Karpas-422 (cell line): ENCODE data around the gene MTA1. TPM values are rescaled to one million over a fixed set of nuclear protein-coding genes. Genes with fewer than 3 reads are reported as not detected.
A peak's percentile ranks its signal among the peaks of the same experiment; 100 is the strongest.

ENCODE experiments used
- DNase-seq: peaks from one replicate; pipeline ENCODE4 v3.0.0-alpha.2; 2015
- H2AFZ ChIP-seq: fragments of 200-600 bp; sonication (generic); 2 replicates; pipeline ENCODE4 v1.6.1; 2014; ENCODE audit warnings: antibody characterized with exemption, low read length, mixed read lengths
- H3K27ac ChIP-seq: fragments of 200-600 bp; sonication (generic); 2 replicates; pipeline ENCODE4 v1.5.1; 2014; ENCODE audit warnings: mild to moderate bottlenecking, low read length, moderate library complexity
- H3K27me3 ChIP-seq: fragments of 200-600 bp; sonication (generic); 2 replicates; pipeline ENCODE4 v1.6.1; 2014; ENCODE audit warnings: low read length, mixed read lengths
- H3K36me3 ChIP-seq: fragments of 200-600 bp; sonication (generic); 2 replicates; pipeline ENCODE4 v1.6.1; 2014; ENCODE audit warnings: low read length, mixed read lengths; ENCODE audit not compliant: insufficient read depth
- H3K4me1 ChIP-seq: fragments of 200-600 bp; sonication (generic); 2 replicates; pipeline ENCODE4 v1.6.1; 2014; ENCODE audit warnings: mild to moderate bottlenecking, low read length, mixed read lengths
- H3K4me2 ChIP-seq: fragments of 200-600 bp; sonication (generic); 2 replicates; pipeline ENCODE4 v1.6.1; 2014; ENCODE audit warnings: low read length, low read depth, mild to moderate bottlenecking; ENCODE audit not compliant: poor library complexity, severe bottlenecking
- H3K4me3 ChIP-seq: fragments of 200-600 bp; sonication (generic); 2 replicates; pipeline ENCODE4 v1.5.1; 2014; ENCODE audit warnings: mild to moderate bottlenecking, antibody characterized with exemption, low read length, mixed read lengths
- H3K79me2 ChIP-seq: fragments of 200-600 bp; sonication (generic); 2 replicates; pipeline ENCODE4 v1.6.1; 2014; ENCODE audit warnings: mild to moderate bottlenecking, low read length, mixed read lengths
- H3K9ac ChIP-seq: fragments of 200-600 bp; sonication (generic); 2 replicates; pipeline ENCODE4 v1.6.0; 2014; ENCODE audit warnings: low read length
- H3K9me2 ChIP-seq: fragments of 200-600 bp; sonication (generic), shearing (Covaris generic); replicated peaks from 2 replicates; pipeline ENCODE4 v1.6.0; 2014; ENCODE audit warnings: mild to moderate bottlenecking, low read length, moderate library complexity; ENCODE audit not compliant: insufficient read depth
- H3K9me3 ChIP-seq: fragments of 300-700, 200-600 bp; sonication (generic); 2 replicates; pipeline ENCODE4 v1.6.1; 2014; ENCODE audit warnings: low read length, mixed read lengths
- H4K20me1 ChIP-seq: fragments of 200-600 bp; sonication (generic); 2 replicates; pipeline ENCODE4 v1.6.1; 2014; ENCODE audit warnings: mild to moderate bottlenecking, antibody characterized with exemption, low read length, low read depth; ENCODE audit not compliant: insufficient read depth
- total RNA-seq: library from RNA; depleted of rRNA; stranded (reverse); fragments of >200 nt; shearing (Covaris generic); gene quantifications from 2 replicates; pipeline ENCODE4 v1.2.3, GENCODE V29; 2014; ENCODE audit warnings: low replicate concordance

The MTA1 gene
- total RNA-seq, 1 experiment from 2014 or later, result 94.6 TPM

GRCh38 chr14:105480807-105481801 is 61.5 kb downstream of the MTA1 start:
- H3K4me2 ChIP-seq, result peak overlapping the region; percentile 70
- H2AFZ ChIP-seq, result peak overlapping the region; percentile 92
- peaks cover 28% of the 10 kb centered on the region for H3K4me1 ChIP-seq
- H3K36me3 ChIP-seq, result no peaks in the 10 kb centered on the region
- H3K79me2 ChIP-seq, result no peaks in the 10 kb centered on the region
- no peaks in the 10 kb centered on the region for H3K27me3 ChIP-seq
- H3K9me2 ChIP-seq, result no peaks in the 10 kb centered on the region
- H4K20me1 ChIP-seq, result peaks cover 10% of the 10 kb centered on the region; the same call in 1 of the 2 replicates
- no peaks in the 10 kb centered on the region for H3K9me3 ChIP-seq
- no peak overlapping the region for H3K27ac ChIP-seq
- peak; percentile 97 for DNase-seq
- H3K4me3 ChIP-seq, result peak overlapping the region; percentile 62
- H3K9ac ChIP-seq, result peak overlapping the region; percentile 65

- 0 out of 2 replicates have a peak, but pooled peaks cover 7% of the 10 kb centered on the region for H4K20me1 ChIP-seq
- peak overlapping the region; percentile 65; the same call in 1 of the 2 replicates for H3K9ac ChIP-seq
- peak overlapping the region; percentile 70 for H3K4me2 ChIP-seq
- DNase-seq, result peak; percentile 99
- H3K36me3 ChIP-seq, result no peaks in the 10 kb centered on the region
- no peak overlapping the region for H3K27ac ChIP-seq
- H3K4me3 ChIP-seq, result peak overlapping the region; percentile 42; the same call in 1 of the 2 replicates
- H3K79me2 ChIP-seq, result no peaks in the 10 kb centered on the region
- no peaks in the 10 kb centered on the region for H3K9me2 ChIP-seq
- peaks cover 37% of the 10 kb centered on the region for H3K4me1 ChIP-seq
- H3K9me3 ChIP-seq, result no peaks in the 10 kb centered on the region
- no peak overlapping the region for H2AFZ ChIP-seq
- no peaks in the 10 kb centered on the region for H3K27me3 ChIP-seq
These were observed 62.3 kb downstream of the MTA1 start for GRCh38 chr14:105481886-105482457.

GRCh38 chr14:105482486-105483110 is 63.0 kb downstream of the MTA1 start:
- Histone ChIP-seq H3K4me2 (peak overlapping the region; percentile 70), H3K36me3 (no peaks in the 10 kb centered on the region), H3K9me3 (no peaks in the 10 kb centered on the region), H3K4me3 (peak overlapping the region; percentile 42; the same call in 1 of the 2 replicates), H3K27me3 (no peaks in the 10 kb centered on the region), H3K9me2 (no peaks in the 10 kb centered on the region), H2AFZ (no peak overlapping the region), H3K4me1 (peaks cover 43% of the 10 kb centered on the region), H4K20me1 (0 out of 2 replicates have a peak, but pooled peaks cover 7% of the 10 kb centered on the region), H3K27ac (no peak overlapping the region), H3K79me2 (no peaks in the 10 kb centered on the region), H3K9ac (peak overlapping the region; percentile 23; the same call in 1 of the 2 replicates)
- no peak for DNase-seq

DNA sequence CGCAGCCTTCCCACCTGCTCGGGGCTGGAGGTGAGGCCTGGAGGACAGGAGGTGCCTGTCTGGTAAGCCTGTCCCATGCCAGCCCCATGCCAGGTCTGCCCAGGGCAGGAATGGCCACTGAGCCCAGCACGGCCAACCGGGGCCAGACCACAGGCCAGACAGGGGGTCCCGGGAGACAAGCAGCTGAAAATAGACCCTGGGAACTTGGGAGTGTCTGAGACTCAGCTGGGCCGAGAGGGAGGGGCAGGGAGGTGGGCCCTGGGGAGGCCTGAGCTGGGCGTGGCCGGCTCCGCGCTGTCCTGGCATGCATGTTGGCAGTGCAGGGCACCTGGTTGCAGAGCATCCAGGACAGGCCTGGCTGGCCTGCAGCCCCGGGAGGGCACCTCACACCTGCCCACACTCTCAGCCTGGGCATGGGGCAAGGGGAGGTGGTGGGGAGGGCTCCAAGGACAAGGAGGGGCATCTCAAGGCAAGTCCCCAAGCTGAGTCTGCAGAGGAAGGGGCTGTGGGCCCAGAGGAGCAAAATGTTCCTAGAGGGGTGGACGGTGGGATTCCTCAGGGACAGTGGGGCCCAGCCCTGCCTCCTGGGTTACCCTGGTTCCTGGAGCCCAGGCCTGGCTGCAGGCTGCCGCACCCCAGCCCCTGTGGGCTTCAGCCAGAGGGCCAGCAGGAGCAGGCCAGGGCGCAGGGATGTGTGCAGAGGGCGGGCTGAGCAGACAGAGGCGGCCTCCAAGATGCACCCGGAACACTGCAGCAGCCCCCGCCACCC is 63.9 kb downstream of the MTA1 start:
- Histone ChIP-seq H3K27ac (no peak overlapping the region), H3K4me1 (peaks cover 52% of the 10 kb centered on the region), H3K27me3 (no peaks in the 10 kb centered on the region), H3K9ac (no peak overlapping the region), H3K9me2 (no peaks in the 10 kb centered on the region), H3K4me3 (no peak overlapping the region), H3K4me2 (no peak overlapping the region), H4K20me1 (0 out of 2 replicates have a peak, but pooled peaks cover 11% of the 10 kb centered on the region), H2AFZ (no peak overlapping the region), H3K79me2 (peaks cover 2% of the 10 kb centered on the region; the same call in 1 of the 2 replicates), H3K36me3 (no peaks in the 10 kb centered on the region), H3K9me3 (no peaks in the 10 kb centered on the region)
- no peak for DNase-seq

- no peaks in the 10 kb centered on the region for H3K9me2 ChIP-seq
- H3K36me3 ChIP-seq, result no peaks in the 10 kb centered on the region
- H2AFZ ChIP-seq, result no peak overlapping the region
- H3K4me3 ChIP-seq, result no peak overlapping the region
- peaks cover 11% of the 10 kb centered on the region; the same call in 1 of the 2 replicates for H4K20me1 ChIP-seq
- peaks cover 60% of the 10 kb centered on the region for H3K4me1 ChIP-seq
- H3K9ac ChIP-seq, result no peak overlapping the region
- H3K27me3 ChIP-seq, result no peaks in the 10 kb centered on the region
- no peaks in the 10 kb centered on the region for H3K9me3 ChIP-seq
- no peak overlapping the region for H3K27ac ChIP-seq
- DNase-seq, result no peak
- no peak overlapping the region for H3K4me2 ChIP-seq
- H3K79me2 ChIP-seq, result peaks cover 3% of the 10 kb centered on the region; the same call in 1 of the 2 replicates
These were observed 64.7 kb downstream of the MTA1 start for GRCh38 chr14:105484069-105484996.

DNA sequence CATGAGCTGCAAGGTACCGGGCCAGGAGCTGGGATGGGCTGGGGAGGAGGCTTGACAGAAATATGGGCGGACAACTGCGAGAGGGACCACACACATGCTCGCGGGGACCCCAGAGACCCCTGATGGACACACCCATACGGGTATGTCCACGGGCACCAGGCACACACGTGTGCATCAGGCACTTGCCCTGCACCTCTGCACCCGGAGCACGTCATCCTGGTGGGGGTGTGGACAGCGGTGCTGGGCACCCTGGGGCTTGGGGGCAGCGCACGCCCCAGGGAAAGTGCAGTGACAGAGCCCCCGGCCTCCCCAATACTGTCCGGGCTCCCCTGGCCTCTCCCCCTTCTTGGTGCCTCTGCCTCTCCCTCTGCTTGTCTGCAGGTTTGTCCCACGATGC is 65.4 kb downstream of the MTA1 start:
- peaks cover 67% of the 10 kb centered on the region for H3K4me1 ChIP-seq
- H3K9me3 ChIP-seq, result no peaks in the 10 kb centered on the region
- H3K4me2 ChIP-seq, result no peak overlapping the region
- H3K9me2 ChIP-seq, result no peaks in the 10 kb centered on the region
- H4K20me1 ChIP-seq, result peaks cover 11% of the 10 kb centered on the region; the same call in 1 of the 2 replicates
- no peak overlapping the region for H3K4me3 ChIP-seq
- no peaks in the 10 kb centered on the region for H3K27me3 ChIP-seq
- no peak for DNase-seq
- no peak overlapping the region for H3K27ac ChIP-seq
- H3K79me2 ChIP-seq, result peaks cover 3% of the 10 kb centered on the region; the same call in 1 of the 2 replicates
- no peak overlapping the region for H2AFZ ChIP-seq
- H3K9ac ChIP-seq, result no peak overlapping the region
- no peaks in the 10 kb centered on the region for H3K36me3 ChIP-seq

- peak; percentile 85 for DNase-seq
- H3K36me3 ChIP-seq, result no peaks in the 10 kb centered on the region
- peak overlapping the region; percentile 98 for H3K4me2 ChIP-seq
- peak overlapping the region; percentile 95 for H3K9ac ChIP-seq
- peaks cover 11% of the 10 kb centered on the region; the same call in 1 of the 2 replicates for H4K20me1 ChIP-seq
- H2AFZ ChIP-seq, result no peak overlapping the region
- H3K4me3 ChIP-seq, result peak overlapping the region; percentile 94; the same call in 1 of the 2 replicates
- no peaks in the 10 kb centered on the region for H3K9me3 ChIP-seq
- H3K79me2 ChIP-seq, result peaks cover 3% of the 10 kb centered on the region; the same call in 1 of the 2 replicates
- peaks cover 68% of the 10 kb centered on the region for H3K4me1 ChIP-seq
- H3K27me3 ChIP-seq, result no peaks in the 10 kb centered on the region
- H3K9me2 ChIP-seq, result no peaks in the 10 kb centered on the region
- H3K27ac ChIP-seq, result no peak overlapping the region
These were observed 66.1 kb downstream of the MTA1 start for GRCh38 chr14:105485739-105486162.
